ENCODE data around the gene PNKD.
A peak's percentile ranks its signal among the peaks of the same experiment; 100 is the strongest.

PNKD gene

DNA sequence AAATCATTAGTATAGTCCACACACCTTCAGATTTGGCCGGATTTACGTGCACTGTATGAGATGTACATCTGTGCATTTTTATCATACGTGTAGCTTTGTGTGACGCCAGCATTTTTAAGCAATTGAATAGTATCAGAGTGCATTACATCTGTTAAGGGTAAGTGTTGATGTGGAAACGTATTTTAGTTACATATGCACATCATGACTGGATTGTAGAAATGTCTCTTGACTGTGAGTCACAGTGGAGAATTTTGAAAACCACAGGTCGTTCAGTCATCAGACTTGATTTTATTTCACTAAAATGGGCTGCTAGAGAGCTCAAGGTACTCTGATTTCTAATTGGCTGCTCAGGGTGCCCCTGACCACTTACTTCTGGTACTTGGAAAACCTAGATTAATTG is 14.9 kb upstream of the PNKD start:
- no peak for DNase-seq (ENCODE audit: low spot score)
- TF ChIP-seq, protein P1, sequence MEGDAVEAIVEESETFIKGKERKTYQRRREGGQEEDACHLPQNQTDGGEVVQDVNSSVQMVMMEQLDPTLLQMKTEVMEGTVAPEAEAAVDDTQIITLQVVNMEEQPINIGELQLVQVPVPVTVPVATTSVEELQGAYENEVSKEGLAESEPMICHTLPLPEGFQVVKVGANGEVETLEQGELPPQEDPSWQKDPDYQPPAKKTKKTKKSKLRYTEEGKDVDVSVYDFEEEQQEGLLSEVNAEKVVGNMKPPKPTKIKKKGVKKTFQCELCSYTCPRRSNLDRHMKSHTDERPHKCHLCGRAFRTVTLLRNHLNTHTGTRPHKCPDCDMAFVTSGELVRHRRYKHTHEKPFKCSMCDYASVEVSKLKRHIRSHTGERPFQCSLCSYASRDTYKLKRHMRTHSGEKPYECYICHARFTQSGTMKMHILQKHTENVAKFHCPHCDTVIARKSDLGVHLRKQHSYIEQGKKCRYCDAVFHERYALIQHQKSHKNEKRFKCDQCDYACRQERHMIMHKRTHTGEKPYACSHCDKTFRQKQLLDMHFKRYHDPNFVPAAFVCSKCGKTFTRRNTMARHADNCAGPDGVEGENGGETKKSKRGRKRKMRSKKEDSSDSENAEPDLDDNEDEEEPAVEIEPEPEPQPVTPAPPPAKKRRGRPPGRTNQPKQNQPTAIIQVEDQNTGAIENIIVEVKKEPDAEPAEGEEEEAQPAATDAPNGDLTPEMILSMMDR (IDR thresholded peaks at IDR 0.05; ENCODE audit: extremely low read depth, missing control alignments), result no peak

DNA sequence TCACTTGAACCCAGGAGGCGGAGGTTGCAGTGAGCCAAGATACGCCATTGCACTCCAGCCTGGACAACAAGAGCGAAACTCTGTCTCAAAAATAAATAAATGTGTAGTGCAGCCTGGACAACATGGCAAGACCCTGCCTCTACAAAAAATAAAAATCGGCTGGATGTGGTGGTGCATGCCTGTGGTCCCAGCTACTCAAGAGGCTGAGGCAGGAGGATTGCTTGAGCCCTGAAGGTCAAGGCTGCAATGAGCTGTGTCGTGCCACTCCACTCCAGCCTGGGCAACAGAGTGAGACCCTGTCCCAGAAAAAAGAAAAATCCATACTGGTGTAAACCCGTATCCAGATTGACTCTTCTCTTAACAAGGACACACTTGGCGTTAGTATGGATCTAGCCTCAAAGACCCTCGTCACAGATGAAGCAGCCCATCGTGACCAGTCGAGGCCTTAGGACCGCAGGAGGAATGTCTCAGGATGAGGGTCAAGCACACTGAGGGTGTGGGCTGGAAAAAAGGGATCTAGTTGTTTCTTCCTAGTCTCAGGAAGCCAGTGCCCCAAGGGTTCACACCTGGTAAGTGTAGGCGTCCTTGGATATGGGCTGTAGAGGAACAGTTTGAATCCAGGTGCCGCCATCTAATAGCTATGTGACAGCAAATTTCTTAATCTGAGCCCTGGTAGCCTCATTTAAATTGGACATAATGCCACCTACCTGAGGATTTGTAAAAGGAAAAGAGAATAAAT is 13.5 kb upstream of the PNKD start:
- DNase-seq (ENCODE audit: low spot score), result no peak
- TF ChIP-seq, protein P1 (IDR thresholded peaks at IDR 0.05; ENCODE audit: extremely low read depth, missing control alignments), result no peak

DNA sequence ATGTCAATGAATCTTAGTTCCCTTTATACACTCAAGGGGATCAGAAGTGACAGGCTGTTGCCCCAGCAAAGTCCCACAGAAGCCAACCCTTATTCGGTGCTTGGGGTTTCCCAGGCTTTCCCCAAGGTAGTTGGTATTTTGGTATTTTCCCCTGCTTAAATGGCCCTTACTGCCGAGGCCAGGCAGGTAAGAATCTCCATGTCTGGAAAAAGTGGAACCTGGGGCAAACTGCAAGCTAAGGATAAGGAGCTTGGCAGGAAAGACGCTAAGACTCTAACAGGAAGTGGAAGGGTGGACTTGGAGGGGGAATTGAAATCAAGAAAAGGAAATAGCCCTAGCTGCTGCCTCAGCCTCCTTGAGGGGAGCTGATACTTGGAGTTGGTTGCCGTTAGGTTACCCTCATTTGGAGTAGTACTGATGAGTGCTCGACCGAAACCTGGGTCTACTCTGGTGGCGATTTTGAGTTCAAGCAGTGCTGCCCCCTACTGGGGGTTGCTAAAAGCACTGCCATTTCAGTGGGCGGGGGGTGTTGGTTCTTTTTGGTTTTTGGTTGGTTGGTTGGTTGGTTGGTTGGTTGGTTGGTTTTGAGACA is 12.8 kb upstream of the PNKD start:
- TF ChIP-seq, protein P1 (IDR thresholded peaks at IDR 0.05; ENCODE audit: extremely low read depth, missing control alignments), result peak; percentile 38
- DNase-seq (ENCODE audit: low spot score), result peak; percentile 80

DNA sequence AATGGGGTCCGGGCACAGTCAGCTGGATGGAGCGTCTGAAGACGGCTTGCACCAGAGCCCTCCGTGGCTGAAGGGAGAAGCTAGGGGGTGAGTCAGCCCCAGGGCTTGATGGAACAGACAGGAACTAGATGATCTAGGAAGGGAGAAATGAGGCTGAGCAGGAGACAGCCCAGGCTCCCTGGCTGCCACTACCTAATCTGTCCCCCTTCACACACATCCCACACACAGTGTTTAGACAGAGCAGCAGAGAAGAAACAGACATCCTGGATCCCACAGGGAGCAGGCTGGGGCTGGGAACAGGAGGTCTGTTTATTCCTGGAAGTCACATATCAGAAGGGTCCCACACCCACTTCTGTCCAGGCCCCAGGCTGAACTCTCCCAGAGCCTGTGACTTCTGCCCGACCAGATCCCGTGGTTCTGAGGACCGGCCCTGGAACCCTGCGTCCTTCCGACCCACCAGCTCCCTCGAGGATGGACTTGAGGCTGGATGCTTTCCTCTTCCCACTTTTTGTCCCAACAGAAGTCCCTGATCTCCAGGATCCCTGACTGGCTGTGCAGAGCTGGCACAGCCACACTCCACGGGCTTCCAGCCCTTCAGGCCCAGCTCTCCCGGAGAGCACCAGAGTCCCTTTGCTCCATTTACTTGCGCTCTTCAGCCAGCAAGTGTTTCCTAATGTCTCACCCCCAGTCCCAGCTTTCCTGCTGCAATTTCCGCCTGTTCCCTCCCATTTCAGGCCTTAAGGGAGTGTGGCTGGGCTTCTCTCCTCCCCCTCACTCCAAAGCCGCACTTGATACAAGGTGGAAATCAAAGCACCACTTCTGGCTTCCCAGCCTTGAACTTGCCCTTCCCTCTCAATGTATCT is 11.0 kb upstream of the PNKD start:
- no peak for DNase-seq (ENCODE audit: low spot score)
- TF ChIP-seq, protein P1 (IDR thresholded peaks at IDR 0.05; ENCODE audit: extremely low read depth, missing control alignments), result no peak

DNA sequence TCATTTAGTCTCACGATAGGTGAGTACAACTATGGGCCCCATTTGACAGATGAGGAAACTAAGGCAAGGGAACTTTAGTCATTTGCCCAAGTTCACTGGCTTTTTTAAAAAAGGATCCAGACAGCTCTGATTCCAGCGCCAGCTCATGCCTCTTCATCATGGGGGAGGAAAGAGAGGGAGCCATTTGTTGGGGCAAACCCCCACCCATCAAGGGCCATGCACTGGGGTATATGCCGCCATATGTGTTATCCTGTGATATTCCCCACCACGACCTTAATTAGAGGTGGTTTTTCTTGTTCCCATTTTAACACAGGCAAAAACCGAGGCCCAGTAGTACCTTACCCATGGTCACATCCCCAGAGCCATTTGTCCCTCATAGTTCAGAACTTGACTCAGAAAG is 10.2 kb upstream of the PNKD start:
- TF ChIP-seq, protein P1 (IDR thresholded peaks at IDR 0.05; ENCODE audit: extremely low read depth, missing control alignments), result no peak
- no peak for DNase-seq (ENCODE audit: low spot score)

DNA sequence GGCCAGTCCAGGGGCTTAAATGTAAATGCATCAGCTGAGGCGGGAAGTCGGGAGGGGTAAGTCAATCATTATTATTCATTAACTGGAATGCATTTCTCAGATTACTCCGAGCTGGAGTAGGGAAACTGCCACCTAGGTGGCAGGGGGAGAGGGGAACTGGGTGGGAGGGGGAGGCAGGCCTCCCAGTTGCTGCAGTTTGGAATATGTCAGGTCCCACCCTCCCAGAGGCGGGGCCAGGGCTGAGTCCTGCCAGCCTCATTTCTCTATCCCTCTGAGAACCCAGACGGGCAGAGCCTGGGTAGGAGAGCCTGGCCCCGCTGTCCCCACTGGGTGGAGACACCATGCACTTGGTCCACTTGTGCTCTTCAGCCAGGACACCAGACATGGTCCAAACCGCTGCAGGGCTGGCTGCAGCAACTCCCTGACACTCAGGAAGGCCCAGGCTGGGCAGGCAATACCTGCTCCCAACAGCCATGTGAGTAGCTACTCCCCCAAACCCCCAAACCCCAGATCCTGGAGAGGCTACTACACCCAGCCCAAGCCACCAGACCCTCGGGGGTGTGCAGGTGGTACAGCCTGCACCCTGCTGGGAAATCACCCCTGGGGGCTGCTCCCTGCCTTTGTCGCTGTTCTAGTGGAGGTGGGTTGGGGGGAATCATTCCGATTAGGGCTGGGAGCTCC is 9.4 kb upstream of the PNKD start, which contains the start of gene GPBAR1:
TSS of gene GPBAR1 (plus strand) at position 274 of the 681 bp plus-strand sequence. CDS start 1,710 bp downstream, outside the sequence.
- TF ChIP-seq, protein P1 (IDR thresholded peaks at IDR 0.05; ENCODE audit: extremely low read depth, missing control alignments), result no peak
- DNase-seq (ENCODE audit: low spot score), result no peak
